Epithelial cell of esophagus (primary cell): ENCODE measurements around the gene MPDZ.

ENCODE experiments used
- DNase-seq: peaks from one replicate; pipeline ENCODE4 v3.0.0; 2010; ENCODE audit warnings: low read depth
- H3K4me3 ChIP-seq: 2 replicates; pipeline ENCODE4 v1.5.1; 2011; ENCODE audit warnings: mild to moderate bottlenecking, low read length, control low read depth
- CTCF ChIP-seq: IDR thresholded peaks from 2 replicates; pipeline ENCODE4 v1.5.1; 2011; ENCODE audit warnings: low read depth, mild to moderate bottlenecking, low read length, control low read depth, inconsistent platforms; ENCODE audit not compliant: insufficient read depth; ENCODE audit errors: missing control alignments

Gene MPDZ

GRCh38 chr9:13278368-13279246 is 885 bp downstream of the MPDZ start:
- peak; percentile 39 for DNase-seq

GRCh38 chr9:13278023-13278367 is 1.5 kb downstream of the MPDZ start:
- no peak for DNase-seq
- TF ChIP-seq CTCF = no peak
- peak overlapping the region; percentile 54 for H3K4me3 ChIP-seq

More at GRCh38 chr9:13278368-13279246, 885 bp downstream of the MPDZ start:
- peak overlapping the region; percentile 54 for H3K4me3 ChIP-seq
- no peak for TF ChIP-seq CTCF

DNA sequence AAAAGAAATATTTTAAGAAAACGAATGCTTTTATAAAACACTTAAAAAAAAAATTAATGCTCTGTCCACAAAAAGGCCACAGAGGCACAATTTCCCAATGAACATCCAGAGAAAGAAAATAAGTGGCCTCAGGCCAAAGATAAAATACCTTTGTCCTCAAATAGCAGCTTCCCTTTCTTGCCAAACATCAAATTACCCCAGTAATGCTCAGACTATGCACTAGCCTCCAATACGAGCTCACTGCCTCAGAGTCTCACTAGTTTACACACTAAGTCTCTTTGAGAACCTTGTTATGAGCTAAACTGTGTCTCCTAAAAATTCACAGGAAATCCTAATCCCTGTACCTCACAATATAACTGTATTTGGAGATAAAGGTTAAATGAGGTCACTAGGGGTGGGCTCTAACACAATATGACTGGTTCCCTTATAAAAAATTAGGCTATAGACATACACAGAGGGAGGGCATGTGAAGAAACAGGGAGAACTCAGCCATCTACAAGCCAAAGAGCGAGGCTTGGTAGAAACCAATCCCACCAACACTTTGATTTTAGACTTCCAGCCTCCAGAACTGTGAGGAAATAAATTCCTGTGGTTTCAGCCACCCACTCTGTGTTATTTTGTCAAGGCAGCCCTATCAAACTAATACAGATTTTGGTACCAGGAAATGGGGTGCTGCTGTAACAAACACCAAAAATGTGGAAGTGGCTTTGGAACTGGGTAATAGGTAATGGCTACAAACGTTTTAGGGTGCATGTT is 4.4 kb downstream of the MPDZ start:
- DNase-seq = no peak
- H3K4me3 ChIP-seq = no peak overlapping the region
- TF ChIP-seq CTCF = no peak

DNA sequence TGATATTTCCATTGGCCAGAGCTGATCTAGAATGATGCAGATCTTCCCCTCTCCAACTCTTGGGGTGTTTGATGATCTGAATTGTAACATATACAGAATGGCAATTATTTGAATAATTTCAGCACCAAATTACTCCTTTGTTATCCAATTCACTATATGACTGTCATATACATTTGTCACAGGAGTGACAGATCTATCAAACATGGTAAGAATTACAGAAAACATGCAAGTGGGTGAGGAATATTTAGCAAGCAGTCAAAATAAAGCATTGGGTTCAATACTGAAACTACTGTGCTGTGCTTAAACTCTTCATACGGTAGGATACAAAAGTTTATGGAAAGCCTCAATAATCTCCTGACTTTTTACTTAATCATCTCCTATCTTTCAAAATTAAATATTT is 8.8 kb downstream of the MPDZ start:
- no peak overlapping the region for H3K4me3 ChIP-seq
- no peak for DNase-seq
- TF ChIP-seq CTCF = no peak

DNA sequence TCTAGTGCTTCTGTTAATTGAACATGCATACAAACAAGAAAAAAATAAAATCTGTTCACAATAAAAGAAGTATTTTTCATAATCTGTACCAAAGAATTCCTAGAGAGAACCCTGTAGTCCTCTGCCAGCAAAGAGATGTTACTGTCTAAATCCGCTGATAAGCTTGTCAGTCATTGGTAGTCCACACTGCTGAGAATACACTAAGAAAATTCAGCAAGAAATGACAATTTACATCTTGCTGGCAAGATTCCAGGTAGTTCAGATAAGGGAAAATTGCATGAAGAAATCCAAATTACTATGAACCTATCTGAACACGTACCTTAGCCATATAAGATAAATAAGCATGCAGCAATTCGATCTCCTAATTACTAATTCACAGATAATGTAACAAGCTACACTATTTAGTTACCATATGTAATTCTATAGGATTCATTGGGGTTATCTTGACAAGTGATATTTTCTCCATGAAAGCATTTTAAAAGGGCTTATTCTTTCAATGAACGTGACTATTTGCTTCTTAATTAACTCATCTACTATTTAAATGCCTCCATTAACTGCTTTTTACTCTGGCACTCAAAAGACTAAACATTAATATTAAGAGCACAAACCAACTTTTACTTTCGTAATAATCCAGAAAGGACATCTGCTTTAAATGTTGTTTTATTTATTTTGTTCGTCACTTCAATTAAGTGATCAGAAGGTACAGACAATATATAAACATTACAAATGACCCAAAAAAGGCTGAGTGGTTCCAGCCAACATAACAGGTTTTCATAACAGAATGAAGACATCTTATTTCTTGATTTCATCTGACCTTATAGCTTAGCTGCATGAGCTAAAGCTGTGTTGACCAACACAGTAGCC is 9.7 kb downstream of the MPDZ start:
- no peak for DNase-seq
- no peak overlapping the region for H3K4me3 ChIP-seq
- TF ChIP-seq CTCF = no peak

DNA sequence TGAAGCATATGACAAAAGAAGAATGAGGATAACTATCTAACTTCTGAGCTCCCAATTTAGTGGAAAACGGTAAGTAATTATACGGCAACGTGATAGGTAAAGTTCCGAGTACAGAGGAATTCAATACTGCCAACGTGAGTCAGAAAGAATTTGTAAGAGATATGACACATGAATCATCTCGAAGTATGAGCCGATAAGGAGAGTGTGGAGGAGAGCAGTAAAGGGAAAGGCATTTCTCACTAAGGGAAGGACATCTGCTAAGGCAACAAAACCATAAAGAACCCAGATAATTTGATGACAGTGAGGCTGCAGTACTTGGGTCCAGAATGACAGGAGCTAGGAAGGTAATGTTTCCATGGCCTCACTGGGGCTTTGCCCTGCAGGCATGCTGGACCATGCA is 11.0 kb downstream of the MPDZ start:
- H3K4me3 ChIP-seq = no peak overlapping the region
- peak; percentile 76 for DNase-seq
- no peak for TF ChIP-seq CTCF
